C4-2B (cell line): ENCODE results near the gene SLC6A11.

ENCODE experiments used
- H3K27ac ChIP-seq: fragments of 450-650 bp; 2 replicates; pipeline ENCODE4 v1.5.1; 2017
- ZFX ChIP-seq: fragments of 450-650 bp; IDR thresholded peaks from 2 replicates; pipeline ENCODE4 v1.6.1; 2017
- TF ChIP-seq, protein P1 (sequence below): fragments of 450-650 bp; conservative IDR thresholded peaks from 2 replicates; pipeline ENCODE4 v1.5.1; 2017; ENCODE audit warnings: mild to moderate bottlenecking

SLC6A11 gene

DNA sequence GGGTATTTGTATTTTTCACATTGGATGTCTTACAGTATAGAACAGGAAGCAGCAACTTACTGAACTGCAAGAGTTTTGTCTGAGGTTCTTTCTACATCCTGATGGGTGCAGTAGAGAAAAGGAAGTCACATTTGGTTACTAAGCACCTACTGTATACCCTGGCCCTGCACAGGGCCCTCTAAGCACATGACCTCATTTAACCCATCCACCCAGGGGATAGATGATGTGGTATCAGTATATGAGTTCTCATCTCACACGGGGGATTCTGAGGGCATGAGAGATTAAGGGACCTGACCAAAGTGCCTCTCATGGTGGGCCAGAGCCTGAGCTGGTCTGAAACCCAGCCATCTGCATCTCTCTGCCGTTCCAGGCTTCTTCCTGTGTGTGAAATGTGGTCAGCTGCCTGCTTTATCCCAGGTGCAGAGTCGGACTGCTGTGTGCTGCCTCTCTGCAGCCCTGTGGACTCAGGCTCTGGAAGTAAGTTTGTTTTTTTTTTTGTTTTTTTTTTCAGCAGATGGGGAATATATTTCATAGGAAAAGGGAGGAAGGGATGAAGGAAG is 17.9 kb downstream of the SLC6A11 start:
- no peak overlapping the region for H3K27ac ChIP-seq
- no peak for TF ChIP-seq ZFX
- TF ChIP-seq, protein P1, sequence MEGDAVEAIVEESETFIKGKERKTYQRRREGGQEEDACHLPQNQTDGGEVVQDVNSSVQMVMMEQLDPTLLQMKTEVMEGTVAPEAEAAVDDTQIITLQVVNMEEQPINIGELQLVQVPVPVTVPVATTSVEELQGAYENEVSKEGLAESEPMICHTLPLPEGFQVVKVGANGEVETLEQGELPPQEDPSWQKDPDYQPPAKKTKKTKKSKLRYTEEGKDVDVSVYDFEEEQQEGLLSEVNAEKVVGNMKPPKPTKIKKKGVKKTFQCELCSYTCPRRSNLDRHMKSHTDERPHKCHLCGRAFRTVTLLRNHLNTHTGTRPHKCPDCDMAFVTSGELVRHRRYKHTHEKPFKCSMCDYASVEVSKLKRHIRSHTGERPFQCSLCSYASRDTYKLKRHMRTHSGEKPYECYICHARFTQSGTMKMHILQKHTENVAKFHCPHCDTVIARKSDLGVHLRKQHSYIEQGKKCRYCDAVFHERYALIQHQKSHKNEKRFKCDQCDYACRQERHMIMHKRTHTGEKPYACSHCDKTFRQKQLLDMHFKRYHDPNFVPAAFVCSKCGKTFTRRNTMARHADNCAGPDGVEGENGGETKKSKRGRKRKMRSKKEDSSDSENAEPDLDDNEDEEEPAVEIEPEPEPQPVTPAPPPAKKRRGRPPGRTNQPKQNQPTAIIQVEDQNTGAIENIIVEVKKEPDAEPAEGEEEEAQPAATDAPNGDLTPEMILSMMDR = no peak

DNA sequence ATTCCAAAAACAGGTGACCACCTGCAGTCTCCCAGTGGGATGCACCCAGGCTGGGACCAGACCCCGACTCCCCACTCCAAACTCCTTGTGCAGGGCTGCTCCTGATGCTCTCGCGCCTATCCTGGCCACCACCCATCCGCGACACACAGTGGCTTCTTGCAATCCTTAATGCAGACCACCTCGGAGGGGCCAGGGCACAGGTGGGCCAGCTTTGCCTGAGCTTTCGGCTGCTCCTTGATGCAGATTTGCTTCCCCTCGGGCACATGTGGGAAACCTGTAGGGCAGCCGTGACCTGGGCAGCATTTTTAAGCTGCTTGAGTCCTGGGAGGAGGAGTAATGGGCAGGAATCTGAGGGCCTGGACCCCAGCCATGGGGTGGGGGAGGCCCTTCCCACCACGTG is 18.9 kb downstream of the SLC6A11 start:
- TF ChIP-seq, protein P1 = no peak
- TF ChIP-seq ZFX = no peak
- H3K27ac ChIP-seq = no peak overlapping the region

DNA sequence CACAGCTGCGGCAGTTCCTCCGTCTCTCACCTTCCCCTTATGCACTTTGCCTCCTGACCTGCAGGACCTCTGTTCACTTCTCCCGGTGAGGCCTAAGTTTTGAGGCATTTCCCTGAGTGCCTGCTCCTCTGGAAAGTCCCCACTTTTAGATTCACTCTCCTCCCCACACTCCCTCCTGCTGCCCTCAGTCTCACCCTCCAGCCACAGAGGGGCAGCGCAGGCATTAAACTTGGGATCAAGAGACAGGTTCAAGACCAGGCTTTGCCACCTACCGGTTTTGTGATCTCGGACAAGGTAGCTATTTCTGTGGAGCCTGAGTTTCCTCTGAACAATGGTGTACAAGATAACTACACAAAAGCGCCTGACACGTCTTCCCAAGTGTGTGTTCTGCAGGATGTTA is 19.4 kb downstream of the SLC6A11 start:
- TF ChIP-seq ZFX = no peak
- TF ChIP-seq, protein P1 = no peak
- H3K27ac ChIP-seq = no peak overlapping the region

DNA sequence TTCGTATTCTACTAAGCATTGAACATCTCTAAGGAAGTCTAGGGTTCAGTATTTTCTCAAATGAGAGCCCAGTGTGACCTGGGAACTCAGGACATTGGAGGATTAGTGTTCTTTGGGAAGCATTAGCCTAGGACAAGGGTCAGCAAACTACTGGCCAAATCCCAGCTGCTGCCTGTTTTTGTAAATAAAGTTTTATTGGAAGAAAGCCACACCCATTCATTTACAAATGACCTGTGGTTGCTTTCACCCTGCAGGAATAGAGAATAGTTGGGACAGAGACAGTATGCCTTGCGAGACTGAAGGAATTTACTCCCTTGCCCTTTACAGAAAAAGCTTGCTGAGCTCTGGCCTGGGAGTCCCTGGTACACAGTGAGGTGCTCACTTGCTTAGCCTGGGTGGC is 20.6 kb downstream of the SLC6A11 start:
- H3K27ac ChIP-seq = no peak overlapping the region
- TF ChIP-seq, protein P1 = no peak
- no peak for TF ChIP-seq ZFX

DNA sequence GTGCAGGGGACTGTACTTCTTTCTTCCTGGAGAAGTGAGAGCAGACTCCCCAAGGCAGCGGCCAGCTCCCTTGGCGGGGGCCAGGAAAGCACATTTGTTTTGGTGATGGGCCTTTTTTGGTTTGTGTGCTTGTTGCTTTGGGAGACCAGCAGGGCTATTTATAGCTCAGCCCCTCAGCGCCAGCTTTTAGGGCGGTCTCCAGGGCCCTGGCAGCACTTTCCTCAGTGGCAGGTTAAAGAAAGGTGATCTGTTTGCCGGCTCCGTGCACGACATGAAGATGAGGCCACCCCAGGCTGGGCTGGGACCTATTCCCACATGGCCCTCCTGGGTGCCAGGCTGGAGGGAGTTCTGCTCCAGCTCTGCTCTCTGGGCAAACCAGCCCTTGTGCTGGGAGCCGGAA is 21.8 kb downstream of the SLC6A11 start:
- TF ChIP-seq, protein P1 = no peak
- TF ChIP-seq ZFX = no peak
- H3K27ac ChIP-seq = no peak overlapping the region

DNA sequence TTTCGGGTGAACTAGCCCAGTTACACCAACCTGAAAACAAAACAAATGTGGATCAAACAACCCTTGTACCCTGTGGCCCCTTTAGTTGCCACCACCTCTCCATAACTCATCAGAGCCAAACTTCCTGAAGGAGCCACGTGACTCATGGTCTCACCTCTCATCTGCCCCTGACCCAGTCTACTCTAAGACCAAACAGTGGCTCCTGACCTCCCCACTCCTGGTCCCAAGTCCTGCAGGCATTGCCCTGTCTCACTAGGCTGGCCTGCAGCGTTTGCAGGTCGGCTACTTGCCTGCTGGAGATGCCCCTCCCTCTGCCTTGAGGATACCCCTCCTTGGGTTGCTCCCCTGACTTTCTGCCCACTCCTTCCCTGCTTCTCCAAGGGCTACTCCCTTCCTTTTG is 23.1 kb downstream of the SLC6A11 start:
- TF ChIP-seq, protein P1 = no peak
- no peak for TF ChIP-seq ZFX
- H3K27ac ChIP-seq = no peak overlapping the region

DNA sequence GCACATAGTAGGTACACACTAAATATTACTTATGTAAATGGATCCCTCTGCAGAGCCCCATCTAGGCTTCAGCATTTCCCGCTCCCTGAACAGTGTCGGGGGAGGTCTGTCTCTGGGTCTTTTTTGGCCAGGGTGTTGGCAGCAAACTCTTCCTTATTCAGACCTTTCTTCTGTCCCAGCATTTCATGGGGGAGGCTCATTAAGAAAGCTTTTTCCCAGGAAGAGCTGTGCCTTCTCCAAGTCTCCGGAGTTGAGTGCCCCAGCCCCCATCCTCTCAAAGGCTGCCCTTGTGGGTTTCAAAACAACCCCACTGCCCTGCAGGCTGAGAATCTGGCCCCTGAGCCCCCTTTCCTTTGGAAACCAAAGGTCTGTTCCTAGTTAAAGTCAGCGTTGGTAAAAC is 25.1 kb downstream of the SLC6A11 start:
- TF ChIP-seq, protein P1 = no peak
- TF ChIP-seq ZFX = no peak
- H3K27ac ChIP-seq = no peak overlapping the region
